IMR-90 (cell line): ENCODE results near the gene MBTD1. TPM values are rescaled to one million over a fixed set of nuclear protein-coding genes. Genes with fewer than 3 reads are reported as not detected.
A peak's percentile ranks its signal among the peaks of the same experiment; 100 is the strongest.

ENCODE experiments used
- ATAC-seq: fragments of 200-7000 bp; cut with Tn5 transposase; 2 replicates; pipeline ENCODE4 v1.9.1; 2020; ENCODE audit warnings: low read depth, mild to moderate bottlenecking, moderate library complexity
- BruUV-seq: library from RNA; stranded (reverse); fragments of 400-500 nt; replicated peaks from 2 replicates; lab custom pipeline; 2021; lab: Mats Ljungman, UMichigan
- CTCF ChIA-PET: fragments of 300-600 bp; formaldehyde crosslinking; extraction: SDS; loops from one replicate; lab custom pipeline; 2021; ENCODE audit warnings: antibody characterized with exemption; lab: Yijun Ruan, JAX
- POLR2A ChIA-PET: fragments of 300-600 bp; sonication (Branson Sonifier 250); formaldehyde crosslinking; loops from one replicate; lab custom pipeline; 2022; ENCODE audit warnings: antibody characterized with exemption; ENCODE audit not compliant: unreplicated experiment; lab: Charles Lee
- DNase-seq: peaks from one replicate; pipeline ENCODE4 v3.0.0; 2013
- H2AFZ ChIP-seq: replicated peaks from 2 replicates; pipeline ENCODE3; 2013; ENCODE audit warnings: low read length, mild to moderate bottlenecking; ENCODE audit not compliant: poor library complexity
- H2AK5ac ChIP-seq: 2 replicates; pipeline ENCODE4 v1.6.1; 2013; ENCODE audit warnings: low read depth, low read length, inconsistent platforms
- H2AK9ac ChIP-seq: replicated peaks from 2 replicates; pipeline ENCODE3; 2013; ENCODE audit warnings: mild to moderate bottlenecking, low read depth, low read length, moderate library complexity; ENCODE audit not compliant: poor library complexity
- H2BK120ac ChIP-seq: 2 replicates; pipeline ENCODE4 v1.6.1; 2013; ENCODE audit warnings: low read depth, low read length, inconsistent platforms
- H2BK15ac ChIP-seq: 3 replicates; pipeline ENCODE4 v1.6.1; 2013; ENCODE audit warnings: low read depth, low read length, inconsistent platforms
- H2BK20ac ChIP-seq: 2 replicates; pipeline ENCODE4 v1.6.1; 2013; ENCODE audit warnings: low read depth, mild to moderate bottlenecking, inconsistent platforms, low read length, moderate library complexity
- H2BK5ac ChIP-seq: 2 replicates; pipeline ENCODE4 v1.6.1; 2013; ENCODE audit warnings: mild to moderate bottlenecking, low read depth, low read length, inconsistent platforms; ENCODE audit not compliant: poor library complexity, severe bottlenecking
- H3K14ac ChIP-seq: replicated peaks from 2 replicates; pipeline ENCODE4 v1.6.1; 2013; ENCODE audit warnings: low read depth, low read length, inconsistent platforms
- H3K18ac ChIP-seq: 2 replicates; pipeline ENCODE4 v1.6.1; 2013; ENCODE audit warnings: low read depth, low read length, control low read depth
- H3K23ac ChIP-seq: 2 replicates; pipeline ENCODE4 v1.6.1; 2013; ENCODE audit warnings: low read depth, low read length, inconsistent platforms
- H3K27ac ChIP-seq: 2 replicates; pipeline ENCODE4 v1.5.1; 2013; ENCODE audit warnings: mild to moderate bottlenecking, control low read depth, low read length; ENCODE audit not compliant: insufficient read depth
- H3K27me3 ChIP-seq: 2 replicates; pipeline ENCODE4 v1.6.1; 2013; ENCODE audit warnings: low read length; ENCODE audit not compliant: control insufficient read depth, insufficient read depth
- H3K36me3 ChIP-seq: 2 replicates; pipeline ENCODE4 v1.6.1; 2013; ENCODE audit warnings: low read length, mixed read lengths; ENCODE audit not compliant: control insufficient read depth, insufficient read depth
- H3K4ac ChIP-seq: 2 replicates; pipeline ENCODE4 v1.6.1; 2013; ENCODE audit warnings: low read depth, low read length, inconsistent platforms
- H3K4me1 ChIP-seq: 2 replicates; pipeline ENCODE4 v1.6.1; 2013; ENCODE audit warnings: low read length, mixed read lengths; ENCODE audit not compliant: control insufficient read depth, insufficient read depth
- H3K4me2 ChIP-seq: 2 replicates; pipeline ENCODE4 v1.6.1; 2013; ENCODE audit warnings: low read depth, mild to moderate bottlenecking, control low read depth, low read length, moderate library complexity
- H3K4me3 ChIP-seq: 2 replicates; pipeline ENCODE4 v1.5.1; 2013; ENCODE audit warnings: low read depth, mild to moderate bottlenecking, control low read depth, low read length, moderate library complexity; ENCODE audit not compliant: insufficient read depth
- H3K56ac ChIP-seq: 2 replicates; pipeline ENCODE4 v1.6.1; 2013; ENCODE audit warnings: low read length, inconsistent platforms; ENCODE audit not compliant: insufficient read depth; ENCODE audit errors: extremely low read depth
- H3K79me1 ChIP-seq, 2 experiments: 2 replicates each; pipeline ENCODE4 v1.6.1; 2013; ENCODE audit warnings: low read length in 2 of 2, inconsistent platforms in 1 of 2, low read depth in 1 of 2
- H3K9ac ChIP-seq: 2 replicates; pipeline ENCODE4 v1.6.1; 2013; ENCODE audit warnings: low read depth, low read length, control low read depth
- H3K9me1 ChIP-seq: 2 replicates; pipeline ENCODE4 v1.6.1; 2013; ENCODE audit warnings: low read length, inconsistent platforms; ENCODE audit not compliant: insufficient read depth
- H3K9me3 ChIP-seq: 2 replicates; pipeline ENCODE4 v1.6.1; 2013; ENCODE audit warnings: low read length; ENCODE audit not compliant: control insufficient read depth, insufficient read depth
- H4K20me1 ChIP-seq: 2 replicates; pipeline ENCODE4 v1.6.1; 2013; ENCODE audit warnings: low read length, inconsistent platforms; ENCODE audit not compliant: insufficient read depth
- H4K5ac ChIP-seq: 2 replicates; pipeline ENCODE4 v1.6.1; 2013; ENCODE audit warnings: mild to moderate bottlenecking, low read depth, low read length, control low read depth
- H4K8ac ChIP-seq, 2 experiments: 2 replicates each; pipeline ENCODE4 v1.6.1; 2013; ENCODE audit warnings: low read depth in 2 of 2, low read length in 2 of 2, control low read depth in 1 of 2, inconsistent platforms in 1 of 2
- H4K91ac ChIP-seq: 2 replicates; pipeline ENCODE4 v1.6.1; 2013; ENCODE audit warnings: low read depth, low read length, inconsistent platforms; ENCODE audit not compliant: insufficient read depth
- BHLHE40 ChIP-seq: fragments of 150-350 bp; IDR thresholded peaks from 2 replicates; pipeline ENCODE4 v1.6.1; 2016; ENCODE audit warnings: mild to moderate bottlenecking, low read depth, low read length
- CEBPB ChIP-seq: IDR thresholded peaks from 2 replicates; pipeline ENCODE4 v1.6.1; 2012; ENCODE audit warnings: low read depth, low read length, improper control_type of control experiment
- CHD1 ChIP-seq: IDR thresholded peaks from 2 replicates; pipeline ENCODE4 v1.6.1; 2012; ENCODE audit warnings: low read depth, low read length, improper control_type of control experiment
- CTCF ChIP-seq: conservative IDR thresholded peaks from 2 replicates; pipeline ENCODE4 v1.5.1; 2012; ENCODE audit warnings: mild to moderate bottlenecking, low read depth, low read length, improper control_type of control experiment
- ELK1 ChIP-seq: fragments of 150-350 bp; IDR thresholded peaks from 2 replicates; pipeline ENCODE4 v1.6.1; 2016; ENCODE audit warnings: low read depth, mild to moderate bottlenecking, low read length, moderate library complexity, borderline replicate concordance
- FOS ChIP-seq: fragments of 150-350 bp; IDR thresholded peaks from 2 replicates; pipeline ENCODE4 v1.6.1; 2016; ENCODE audit warnings: low read depth, low read length
- MAFK ChIP-seq: IDR thresholded peaks from 2 replicates; pipeline ENCODE4 v1.6.1; 2012; ENCODE audit warnings: low read depth, low read length, improper control_type of control experiment
- MAZ ChIP-seq: IDR thresholded peaks from 2 replicates; pipeline ENCODE4 v1.6.1; 2012; ENCODE audit warnings: low read depth, mild to moderate bottlenecking, low read length, improper control_type of control experiment, moderate library complexity, borderline replicate concordance
- MXI1 ChIP-seq: IDR thresholded peaks from 2 replicates; pipeline ENCODE4 v1.6.1; 2012; ENCODE audit warnings: low read depth, mild to moderate bottlenecking, low read length, moderate library complexity, borderline replicate concordance
- NFE2L2 ChIP-seq: fragments of 150-350 bp; IDR thresholded peaks from 2 replicates; pipeline ENCODE4 v1.6.1; 2016; ENCODE audit warnings: low read depth, mild to moderate bottlenecking, low read length
- POLR2A ChIP-seq: IDR thresholded peaks from 2 replicates; pipeline ENCODE4 v1.6.1; 2012; ENCODE audit warnings: mild to moderate bottlenecking, low read depth, low read length
- RAD21 ChIP-seq: IDR thresholded peaks from 2 replicates; pipeline ENCODE4 v1.6.1; 2012; ENCODE audit warnings: low read length, improper control_type of control experiment
- RCOR1 ChIP-seq: IDR thresholded peaks from 2 replicates; pipeline ENCODE4 v1.6.1; 2012; ENCODE audit warnings: mild to moderate bottlenecking, low read length, improper control_type of control experiment; ENCODE audit not compliant: insufficient replicate concordance
- RFX5 ChIP-seq: IDR thresholded peaks from 2 replicates; pipeline ENCODE4 v1.8.0; 2012; ENCODE audit warnings: low read depth, mild to moderate bottlenecking, low read length, moderate library complexity
- SMC3 ChIP-seq: fragments of 150-350 bp; IDR thresholded peaks from 2 replicates; pipeline ENCODE4 v1.6.1; 2016; ENCODE audit warnings: low read depth, mild to moderate bottlenecking, antibody characterized with exemption, low read length, moderate library complexity
- USF2 ChIP-seq: fragments of 150-350 bp; IDR thresholded peaks from 2 replicates; pipeline ENCODE4 v1.6.1; 2017; ENCODE audit warnings: mild to moderate bottlenecking, antibody characterized with exemption, low read length, low read depth
- WGBS, 2 experiments: methylation state at CpG; one replicate each; pipeline versions ENCODE4 v1.1.5 to v1.1.7; 2013; ENCODE audit warnings: missing lambda C conversion rate in 2 of 2; ENCODE audit not compliant: insufficient read length in 1 of 2; ENCODE audit errors: extremely low coverage in 2 of 2; 5-methylcytosine and 5-hydroxymethylcytosine counted together
- dilution Hi-C: fragments of 300-500 bp; cut with HindIII; formaldehyde crosslinking; loops from one replicate; pipeline ENCODE4 v1.14.3; 2018; ENCODE audit warnings: low sequenced_read_pairs; ENCODE audit not compliant: unreplicated experiment
- in situ Hi-C: fragments of 300-500 bp; cut with MboI; formaldehyde crosslinking; loops from 3 replicates; pipeline ENCODE4 v1.14.3; 2019; ENCODE audit warnings: low sequenced_read_pairs, inconsistent platforms, mixed read lengths
- intact Hi-C: fragments of 100-400 bp; cut with micrococcal nuclease; formaldehyde crosslinking; loops from 2 replicates; pipeline ENCODE4 v1.10.0; 2022
- polyA plus RNA-seq, 3 experiments: library from polyadenylated mRNA; depleted of rRNA; stranded (reverse); fragments of >200 nt; gene quantifications; 2 replicates each; pipeline ENCODE4 v1.2.3, GENCODE V29; 2012; ENCODE audit warnings: low replicate concordance in 1 of 3
- total RNA-seq: library from RNA; depleted of rRNA; stranded (reverse); fragments of >200 nt; gene quantifications from 2 replicates; pipeline ENCODE4 v1.2.3, GENCODE V29; 2012

Gene MBTD1
- total and polyA plus RNA-seq, 2 of the 4 experiments (the other 2 are of a cell fraction): 3.2 to 5.6 TPM

GRCh38 chr17:51133365-51133764 is 126.5 kb downstream of the MBTD1 start:
- dilution Hi-C loops (no loop called here), intact Hi-C loops (no loop called here), in situ Hi-C loops (no loop called here)
- CTCF ChIA-PET: no interaction called here
- no peak overlapping the region for H2BK120ac ChIP-seq
- no peaks in the 10 kb centered on the region for H3K4me1 ChIP-seq
- H2BK5ac ChIP-seq: no peak overlapping the region
- no peak overlapping the region for H3K9ac ChIP-seq
- no peak overlapping the region for H2AFZ ChIP-seq
- no peak overlapping the region for H3K27ac ChIP-seq
- no peak overlapping the region for H4K91ac ChIP-seq
- no TSS peak for BruUV-seq
- H4K20me1 ChIP-seq: no peaks in the 10 kb centered on the region
- H3K23ac ChIP-seq: no peak overlapping the region
- ATAC-seq: no peak
- no peak overlapping the region for H3K4me3 ChIP-seq
- DNase-seq: no peak
- H4K8ac ChIP-seq: no peak overlapping the region
- H3K14ac ChIP-seq: 0 out of 2 replicates have a peak overlapping the region, but pooled peaks have one; percentile 23
- H3K79me1 ChIP-seq: no peaks in the 10 kb centered on the region
- H2AK5ac ChIP-seq: no peak overlapping the region
- no peak overlapping the region for H3K56ac ChIP-seq
- no peak overlapping the region for H4K5ac ChIP-seq
- WGBS, 2 experiments: no CpG with 5 or more reads among the region's 2 CpGs
- no peaks in the 10 kb centered on the region for H3K36me3 ChIP-seq
- TF ChIP-seq RAD21 (no peak), POLR2A (no peak), MXI1 (no peak), CEBPB (no peak), BHLHE40 (no peak), RFX5 (no peak), CTCF (no peak), SMC3 (no peak), MAFK (no peak), FOS (no peak), RCOR1 (no peak), CHD1 (no peak), ELK1 (no peak), MAZ (no peak), NFE2L2 (no peak), USF2 (no peak)
- no peaks in the 10 kb centered on the region for H3K9me3 ChIP-seq
- H3K4ac ChIP-seq: no peak overlapping the region
- no peak overlapping the region for H2BK15ac ChIP-seq
- H3K18ac ChIP-seq: no peak overlapping the region
- H3K27me3 ChIP-seq: no peaks in the 10 kb centered on the region
- POLR2A ChIA-PET: no interaction called here
- no peak overlapping the region for H2AK9ac ChIP-seq
- H2BK20ac ChIP-seq: no peak overlapping the region
- H3K4me2 ChIP-seq: no peak overlapping the region
- no peaks in the 10 kb centered on the region for H3K9me1 ChIP-seq
